ENCODE results near the gene NAPEPLD. TPM values are rescaled to one million over a fixed set of nuclear protein-coding genes. Genes with fewer than 3 reads are reported as not detected.
"Not testable (repeated sequence)": the region's sequence is repeated elsewhere in the genome, so short reads cannot be mapped to it uniquely, and the experiment has no call there.

Gene NAPEPLD
- total and polyA plus RNA-seq, 2 donors from 2014 or later = 16.1 to 26.0 TPM

- no peak overlapping the region for H3K9ac ChIP-seq (ENCODE audit: low read length in 3 of 3)
- H3K36me3 ChIP-seq (ENCODE audit: control insufficient read depth in 2 of 3, insufficient read depth in 3 of 3, low read length in 3 of 3) = no peaks in the 10 kb centered on the region
- FAIRE-seq (no peak), DNase-seq (no peak)
- H3K27ac ChIP-seq (ENCODE audit: low read depth in 2 of 2, low read length in 2 of 2) = no peak overlapping the region
- no peak for TF ChIP-seq CTCF (IDR thresholded peaks at IDR 0.05; ENCODE audit: borderline replicate concordance, extremely low read depth, insufficient read depth)
- H3K4me3 ChIP-seq (ENCODE audit: low read length in 3 of 3) = no peak overlapping the region
- no peaks in the 10 kb centered on the region for H3K9me3 ChIP-seq (ENCODE audit: control insufficient read depth in 2 of 3, insufficient read depth in 1 of 3, low read length in 3 of 3)
- intact Hi-C loops (cut with DNase I) = no loop called here
- no peaks in the 10 kb centered on the region for H3K27me3 ChIP-seq (ENCODE audit: control insufficient read depth, insufficient read depth, low read length)
- peaks cover 2 to 8% (median 3%) of the 10 kb centered on the region in 3 donors for H3K4me1 ChIP-seq (ENCODE audit: control insufficient read depth in 2 of 3, insufficient read depth in 2 of 3, low read depth in 1 of 3, low read length in 3 of 3)
Observed at GRCh38 chr7:103154042-103154441, 5.1 kb upstream of the NAPEPLD start.

- H3K36me3 ChIP-seq (ENCODE audit: control insufficient read depth in 2 of 3, insufficient read depth in 3 of 3, low read length in 3 of 3); H3K27me3 ChIP-seq (ENCODE audit: control insufficient read depth, insufficient read depth, low read length); H3K9ac ChIP-seq (ENCODE audit: low read length in 3 of 3); FAIRE-seq; DNase-seq; H3K4me1 ChIP-seq (ENCODE audit: control insufficient read depth in 2 of 3, insufficient read depth in 2 of 3, low read depth in 1 of 3, low read length in 3 of 3); intact Hi-C loops (cut with DNase I); H3K9me3 ChIP-seq (ENCODE audit: control insufficient read depth in 2 of 3, insufficient read depth in 1 of 3, low read length in 3 of 3); H3K27ac ChIP-seq (ENCODE audit: low read depth in 2 of 2, low read length in 2 of 2); H3K4me3 ChIP-seq (ENCODE audit: low read length in 3 of 3): not testable (repeated sequence)
Observed at GRCh38 chr7:103152744-103153617, 4.1 kb upstream of the NAPEPLD start.

- H3K4me3 ChIP-seq (ENCODE audit: low read length in 3 of 3); H3K4me1 ChIP-seq (ENCODE audit: control insufficient read depth in 2 of 3, insufficient read depth in 2 of 3, low read depth in 1 of 3, low read length in 3 of 3); FAIRE-seq; DNase-seq; H3K36me3 ChIP-seq (ENCODE audit: control insufficient read depth in 2 of 3, insufficient read depth in 3 of 3, low read length in 3 of 3); H3K9ac ChIP-seq (ENCODE audit: low read length in 3 of 3); intact Hi-C loops (cut with DNase I); H3K27me3 ChIP-seq (ENCODE audit: control insufficient read depth, insufficient read depth, low read length); H3K9me3 ChIP-seq (ENCODE audit: control insufficient read depth in 2 of 3, insufficient read depth in 1 of 3, low read length in 3 of 3): not testable (repeated sequence)
- peak overlapping the region in 1 of 2 donors; percentile 25 for H3K27ac ChIP-seq (ENCODE audit: low read depth in 2 of 2, low read length in 2 of 2)
Observed at GRCh38 chr7:103151993-103152676, 3.2 kb upstream of the NAPEPLD start.

GRCh38 chr7:103150192-103150591 lies 1.3 kb upstream of the NAPEPLD start:
- no peak for FAIRE-seq
- H3K36me3 ChIP-seq (ENCODE audit: control insufficient read depth in 2 of 3, insufficient read depth in 3 of 3, low read length in 3 of 3) = no peaks in the 10 kb centered on the region
- H3K4me3 ChIP-seq (ENCODE audit: low read length in 3 of 3) = no peak overlapping the region
- H3K27me3 ChIP-seq (ENCODE audit: control insufficient read depth, insufficient read depth, low read length) = no peaks in the 10 kb centered on the region
- no peak overlapping the region for H3K9ac ChIP-seq (ENCODE audit: low read length in 3 of 3)
- no peak overlapping the region for H3K27ac ChIP-seq (ENCODE audit: low read depth in 2 of 2, low read length in 2 of 2)
- H3K4me1 ChIP-seq (ENCODE audit: control insufficient read depth in 2 of 3, insufficient read depth in 2 of 3, low read depth in 1 of 3, low read length in 3 of 3) = peaks cover 5 to 12% (median 8%) of the 10 kb centered on the region in 3 donors
- intact Hi-C loops (cut with DNase I) = no loop called here
- TF ChIP-seq CTCF (IDR thresholded peaks at IDR 0.05; ENCODE audit: borderline replicate concordance, extremely low read depth, insufficient read depth) = no peak
- no peaks in the 10 kb centered on the region for H3K9me3 ChIP-seq (ENCODE audit: control insufficient read depth in 2 of 3, insufficient read depth in 1 of 3, low read length in 3 of 3)
- DNase-seq = no peak

All from kidney (tissue), 14 donors.